Liver (tissue), 9 donors: ENCODE data around the gene MARCHF3. TPM values are rescaled to one million over a fixed set of nuclear protein-coding genes. Genes with fewer than 3 reads are reported as not detected.

Experiments
- DNase-seq: peaks from one replicate; pipeline ENCODE4 v3.0.0-alpha.2; 2017; ENCODE audit warnings: low spot score
- H3K27ac ChIP-seq, 2 donors: one replicate each; pipeline ENCODE4 v1.7.0; 2013; ENCODE audit warnings: inconsistent platforms in 2 of 2, low read length in 2 of 2, control low read depth in 1 of 2, low read depth in 1 of 2, mild to moderate bottlenecking in 1 of 2
- H3K27me3 ChIP-seq, 4 donors: one replicate each; pipeline versions ENCODE4 v1.6.1 to v1.7.0; 2013; ENCODE audit warnings: low read length in 3 of 4, inconsistent platforms in 1 of 4, mild to moderate bottlenecking in 1 of 4, moderate library complexity in 1 of 4; ENCODE audit not compliant: control insufficient read depth in 4 of 4, insufficient read depth in 4 of 4
- H3K36me3 ChIP-seq, 4 donors: one replicate each; pipeline versions ENCODE4 v1.6.1 to v1.7.0; 2013; ENCODE audit warnings: low read length in 3 of 4, mild to moderate bottlenecking in 3 of 4, low read depth in 1 of 4, moderate library complexity in 1 of 4; ENCODE audit not compliant: control insufficient read depth in 4 of 4, insufficient read depth in 3 of 4
- H3K4me1 ChIP-seq, 4 donors: one replicate each; pipeline versions ENCODE4 v1.6.1 to v1.7.0; 2013; ENCODE audit warnings: low read length in 3 of 4, mild to moderate bottlenecking in 3 of 4, moderate library complexity in 1 of 4; ENCODE audit not compliant: control insufficient read depth in 4 of 4, insufficient read depth in 4 of 4
- H3K4me3 ChIP-seq, 3 donors: one replicate each; pipeline versions ENCODE4 v1.6.1 to v1.7.0; 2013; ENCODE audit warnings: low read length in 3 of 3, control low read depth in 1 of 3, low read depth in 1 of 3, mild to moderate bottlenecking in 1 of 3
- H3K9ac ChIP-seq, 2 donors: one replicate each; pipeline ENCODE4 v1.7.0; 2013; ENCODE audit warnings: low read length in 2 of 2, mild to moderate bottlenecking in 2 of 2, moderate library complexity in 2 of 2, control low read depth in 1 of 2, low read depth in 1 of 2
- H3K9me3 ChIP-seq, 4 donors: one replicate each; pipeline versions ENCODE4 v1.6.1 to v1.7.0; 2013; ENCODE audit warnings: low read length in 3 of 4; ENCODE audit not compliant: control insufficient read depth in 4 of 4
- EGR1 ChIP-seq, 2 donors: IDR thresholded peaks; 2 replicates each; pipeline ENCODE4 v1.6.1; 2016 to 2018; ENCODE audit warnings: antibody characterized with exemption in 2 of 2, low read depth in 2 of 2
- FOXA1 ChIP-seq: IDR thresholded peaks from 2 replicates; pipeline ENCODE4 v1.6.1; 2016; ENCODE audit warnings: antibody characterized with exemption
- FOXA2 ChIP-seq: IDR thresholded peaks from 2 replicates; pipeline ENCODE4 v1.6.1; 2016; ENCODE audit warnings: antibody characterized with exemption
- GABPA ChIP-seq, 2 donors: IDR thresholded peaks in 1 of 2; conservative IDR thresholded peaks in 1 of 2; 2 replicates each; pipeline ENCODE4 v1.6.1; 2016; ENCODE audit warnings: antibody characterized with exemption in 2 of 2, mild to moderate bottlenecking in 1 of 2, moderate library complexity in 1 of 2
- HNF4G ChIP-seq: IDR thresholded peaks from 2 replicates; pipeline ENCODE4 v1.6.1; 2016; ENCODE audit warnings: antibody characterized with exemption
- JUND ChIP-seq, 2 donors: IDR thresholded peaks; 2 replicates each; pipeline ENCODE4 v1.6.1; 2016; ENCODE audit warnings: antibody characterized with exemption in 2 of 2
- RAD21 ChIP-seq, 2 donors: IDR thresholded peaks; 2 replicates each; pipeline ENCODE4 v1.6.1; 2016; ENCODE audit warnings: antibody characterized with exemption in 2 of 2, mild to moderate bottlenecking in 2 of 2
- REST ChIP-seq: IDR thresholded peaks from 2 replicates; pipeline ENCODE4 v1.6.1; 2016; ENCODE audit warnings: antibody characterized with exemption, mild to moderate bottlenecking
- RXRA ChIP-seq, 2 donors: IDR thresholded peaks; 2 replicates each; pipeline ENCODE4 v1.6.1; 2017 to 2018; ENCODE audit warnings: antibody characterized with exemption in 2 of 2, mild to moderate bottlenecking in 1 of 2
- TAF1 ChIP-seq: conservative IDR thresholded peaks from 2 replicates; pipeline ENCODE4 v1.6.1; 2016; ENCODE audit warnings: antibody characterized with exemption, mild to moderate bottlenecking
- YY1 ChIP-seq: IDR thresholded peaks from 2 replicates; pipeline ENCODE4 v1.6.1; 2016; ENCODE audit warnings: antibody characterized with exemption, mild to moderate bottlenecking
- ZBTB33 ChIP-seq: IDR thresholded peaks from 2 replicates; pipeline ENCODE4 v1.6.1; 2016; ENCODE audit warnings: antibody characterized with exemption
- WGBS: extraction: QIAGEN DNeasy Blood & Tissue Kit; methylation state at CpG from one replicate; pipeline ENCODE4 v1.1.7; 2013; 5-methylcytosine and 5-hydroxymethylcytosine counted together
- polyA plus RNA-seq, 2 donors: library from polyadenylated mRNA; stranded (reverse) in 1 of 2; unstranded in 1 of 2; fragments of 200-250 nt in 1 of 2; fragments of >200 nt in 1 of 2; fragmentation: Nextera tagmentation in 1 of 2; extraction: Ambion mirVana in 1 of 2; gene quantifications; one replicate each; pipeline versions ENCODE4 v1.2.1 to v1.2.3, GENCODE V29; 2013 to 2015
- total RNA-seq, 2 donors: library from RNA; depleted of rRNA; stranded (reverse); fragments of >200 nt; gene quantifications; one replicate each; pipeline ENCODE4 v1.2.3, GENCODE V29; 2014
- TF ChIP-seq, protein P1 (sequence below): IDR thresholded peaks from 2 replicates; pipeline ENCODE4 v1.6.1; 2016; ENCODE audit warnings: antibody characterized with exemption
- TF ChIP-seq, protein P2 (sequence below): IDR thresholded peaks from 2 replicates; pipeline ENCODE4 v1.6.1; 2016; ENCODE audit warnings: antibody characterized with exemption
- donor health status: healthy.
- donor health status: healthy.
- donor health status: healthy.
- donor health status: healthy.
- donor health status: healthy.

The MARCHF3 gene
- total and polyA plus RNA-seq, 4 donors = 0.93 to 51.0 (median 1.4) TPM

- TF ChIP-seq REST (no peak), TAF1 (no peak), FOXA2 (no peak), RXRA (IDR thresholded peaks at IDR 0.05) (no peak)
- TF ChIP-seq, protein P1, sequence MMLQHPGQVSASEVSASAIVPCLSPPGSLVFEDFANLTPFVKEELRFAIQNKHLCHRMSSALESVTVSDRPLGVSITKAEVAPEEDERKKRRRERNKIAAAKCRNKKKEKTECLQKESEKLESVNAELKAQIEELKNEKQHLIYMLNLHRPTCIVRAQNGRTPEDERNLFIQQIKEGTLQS = no peak
- TF ChIP-seq, protein P2, sequence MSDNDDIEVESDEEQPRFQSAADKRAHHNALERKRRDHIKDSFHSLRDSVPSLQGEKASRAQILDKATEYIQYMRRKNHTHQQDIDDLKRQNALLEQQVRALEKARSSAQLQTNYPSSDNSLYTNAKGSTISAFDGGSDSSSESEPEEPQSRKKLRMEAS = no peak
Measured at GRCh38 chr5:127068493-127069214, 38.3 kb upstream of the MARCHF3 start (continued).

DNA sequence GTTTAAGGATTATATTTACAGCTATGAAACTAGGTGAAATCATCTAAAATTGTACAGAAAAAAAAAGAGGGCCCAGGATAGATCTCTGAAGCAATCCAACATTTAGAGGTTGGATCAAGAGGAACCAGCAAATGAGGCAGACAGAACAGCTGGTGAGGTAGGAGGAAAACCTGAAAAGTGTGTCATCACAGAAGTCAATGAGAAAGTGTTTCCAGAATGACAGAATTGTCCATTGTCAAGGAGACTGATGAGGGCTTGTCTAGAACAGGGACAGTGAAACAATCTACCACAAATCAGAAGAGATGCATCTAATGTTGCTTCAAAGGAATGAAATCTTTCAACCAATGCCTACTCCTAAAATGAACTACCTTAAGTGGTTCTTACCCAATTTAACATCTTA lies 36.4 kb upstream of the MARCHF3 start:
- TF ChIP-seq REST (no peak), FOXA1 (no peak), GABPA (IDR thresholded peaks at IDR 0.05 in 1 of 2, conservative IDR thresholded peaks at IDR 0.05 in 1 of 2) (no peak), RAD21 (IDR thresholded peaks at IDR 0.05) (no peak), EGR1 (IDR thresholded peaks at IDR 0.05; ENCODE audit: low read depth in 2 of 2) (no peak)
- no peaks in the 10 kb centered on the region for H3K9me3 ChIP-seq
- H3K4me1 ChIP-seq = no peaks in the 10 kb centered on the region
- no peak for DNase-seq
- H3K4me3 ChIP-seq = no peak overlapping the region
- H3K9ac ChIP-seq = no peak overlapping the region
- H3K27ac ChIP-seq = no peak overlapping the region
- peaks cover 0 to 7% (median 1%) of the 10 kb centered on the region in 4 donors for H3K36me3 ChIP-seq
- H3K27me3 ChIP-seq = no peaks in the 10 kb centered on the region

DNA sequence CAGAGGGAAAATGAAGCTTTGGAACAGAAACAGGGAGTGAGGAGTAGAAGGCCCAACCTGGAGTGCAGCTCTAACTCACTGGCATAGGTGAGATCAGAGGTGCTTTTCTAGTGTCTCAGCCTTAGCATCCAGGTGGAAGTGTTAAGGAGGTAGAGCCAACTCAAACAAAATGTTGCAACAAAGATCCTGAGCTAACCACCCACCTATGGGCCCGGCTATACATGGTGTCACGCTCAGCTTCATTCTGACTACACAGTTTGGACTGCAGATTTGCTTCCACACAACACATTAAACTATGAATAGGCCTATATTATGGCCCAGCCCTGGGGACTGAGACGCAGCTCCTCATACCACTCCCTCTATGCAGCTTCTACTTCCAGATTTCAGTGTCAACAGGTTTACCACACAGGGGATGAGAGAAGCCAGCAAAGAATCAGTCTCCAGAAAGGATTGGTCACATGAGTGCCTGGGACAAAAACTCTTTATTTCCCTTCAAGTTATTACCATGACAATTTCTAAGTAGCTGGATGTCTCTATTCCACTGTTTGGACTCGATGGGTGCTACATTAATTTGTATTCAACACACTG lies 34.0 kb upstream of the MARCHF3 start:
- Histone ChIP-seq H3K9ac (no peak overlapping the region), H3K36me3 (peaks cover 0 to 3% (median under 1%) of the 10 kb centered on the region in 4 donors), H3K27ac (no peak overlapping the region), H3K27me3 (no peaks in the 10 kb centered on the region), H3K4me1 (no peaks in the 10 kb centered on the region), H3K9me3 (no peaks in the 10 kb centered on the region), H3K4me3 (no peak overlapping the region)
- 91% methylated on average over 4 of the region's 4 CpGs for WGBS
- DNase-seq = no peak
- TF ChIP-seq REST = no peak
- no peak for TF ChIP-seq EGR1 (IDR thresholded peaks at IDR 0.05; ENCODE audit: low read depth in 2 of 2)
- TF ChIP-seq YY1 = no peak
- TF ChIP-seq ZBTB33 = no peak
- TF ChIP-seq, protein P1 = no peak
- no peak for TF ChIP-seq TAF1
- TF ChIP-seq HNF4G = no peak
- no peak for TF ChIP-seq FOXA1
- no peak for TF ChIP-seq GABPA (IDR thresholded peaks at IDR 0.05 in 1 of 2, conservative IDR thresholded peaks at IDR 0.05 in 1 of 2)
- TF ChIP-seq JUND (IDR thresholded peaks at IDR 0.05) = no peak
- no peak for TF ChIP-seq RXRA (IDR thresholded peaks at IDR 0.05)
